EL (cell line): ENCODE measurements around the gene NEK6.

Experiments
- DNase-seq: peaks from one replicate; pipeline ENCODE4 v3.0.0-alpha.2; 2016

The NEK6 gene

DNA sequence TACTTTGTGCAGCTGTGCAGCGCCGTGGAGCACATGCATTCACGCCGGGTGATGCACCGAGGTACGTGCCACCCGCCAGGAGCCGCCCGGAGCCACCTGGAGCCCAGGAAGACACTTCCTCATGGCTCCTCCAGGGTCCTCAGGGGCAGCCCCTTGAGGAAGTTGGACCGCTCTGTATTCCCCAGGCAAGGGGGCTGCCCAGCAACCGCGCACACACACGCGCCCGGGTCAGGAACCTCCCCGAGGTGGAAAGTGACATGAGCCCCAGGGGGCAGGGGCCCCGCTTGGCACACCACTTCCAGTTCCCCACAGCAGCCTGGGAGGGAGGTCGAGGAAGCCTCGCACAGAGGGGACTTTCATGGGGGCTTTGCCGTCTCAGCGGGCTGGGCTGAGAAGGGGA is 68.6 kb downstream of the NEK6 start:
- no peak for DNase-seq

DNA sequence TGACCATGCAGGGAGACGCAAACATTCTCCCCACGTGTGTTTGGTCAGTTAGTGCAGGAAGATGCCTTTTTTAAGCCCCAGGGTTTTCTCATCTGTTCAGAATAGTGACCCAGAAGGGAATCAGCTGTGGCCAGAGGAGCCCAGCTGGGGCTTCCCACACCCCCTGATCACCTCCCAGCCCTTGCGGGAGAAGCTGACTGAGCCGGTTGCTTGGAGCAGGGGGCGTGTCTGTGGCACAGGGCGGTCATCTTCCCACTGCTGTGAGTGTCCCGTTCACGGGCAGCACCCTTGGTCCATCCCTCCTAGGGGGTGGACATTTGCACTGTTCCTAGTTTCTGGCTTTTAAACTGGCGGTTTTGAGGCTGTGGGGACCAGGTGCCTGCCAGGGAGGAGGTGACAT is 69.7 kb downstream of the NEK6 start:
- DNase-seq = no peak

DNA sequence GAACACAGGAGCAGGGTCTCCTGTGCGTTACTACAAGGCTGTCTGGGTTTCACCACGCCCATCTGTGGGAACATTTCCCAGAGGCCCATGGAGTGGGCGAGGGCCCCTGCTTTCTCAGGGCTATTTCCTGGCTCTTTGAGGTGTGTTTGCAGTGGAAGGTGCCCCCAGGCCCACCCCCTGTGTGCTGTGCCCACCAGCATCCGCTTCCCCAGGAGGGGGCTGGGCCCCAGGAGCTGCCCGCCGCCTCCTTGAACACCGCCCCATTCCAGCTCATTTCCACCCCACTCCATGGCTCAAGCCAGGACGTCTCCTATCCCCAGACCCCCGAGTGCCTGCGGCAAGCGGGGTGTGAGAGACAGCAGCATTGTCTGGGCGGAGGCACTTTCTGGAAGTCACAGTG is 70.5 kb downstream of the NEK6 start:
- DNase-seq = no peak

DNA sequence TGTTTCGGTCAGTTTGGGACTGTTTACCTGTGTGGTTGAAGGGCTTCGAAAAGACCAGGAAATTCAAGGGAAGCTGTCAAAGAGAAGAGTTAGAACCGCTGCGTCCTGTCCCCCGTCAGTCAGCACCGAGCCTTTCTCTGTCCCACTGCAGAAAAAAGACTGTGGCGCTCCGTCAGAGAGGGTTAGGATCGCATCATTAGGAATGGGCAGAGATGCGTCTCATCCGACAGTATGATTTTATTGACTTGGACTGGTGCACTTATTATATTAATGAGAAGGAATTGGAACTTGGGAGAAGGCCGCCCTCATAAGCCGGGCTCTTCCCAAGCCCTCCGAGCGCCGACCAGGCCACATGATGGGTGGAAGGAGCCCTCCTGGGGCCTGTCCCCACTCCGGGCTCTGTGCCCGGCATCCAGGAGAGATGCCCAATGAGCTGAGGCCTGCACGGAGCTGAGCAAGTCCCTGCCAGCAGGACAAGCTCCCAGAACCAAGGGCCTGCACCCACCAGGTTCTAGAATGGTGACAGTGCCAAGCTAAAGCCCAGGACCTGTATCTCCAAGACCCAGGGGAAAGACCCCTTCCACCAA is 71.5 kb downstream of the NEK6 start:
- DNase-seq = no peak

DNA sequence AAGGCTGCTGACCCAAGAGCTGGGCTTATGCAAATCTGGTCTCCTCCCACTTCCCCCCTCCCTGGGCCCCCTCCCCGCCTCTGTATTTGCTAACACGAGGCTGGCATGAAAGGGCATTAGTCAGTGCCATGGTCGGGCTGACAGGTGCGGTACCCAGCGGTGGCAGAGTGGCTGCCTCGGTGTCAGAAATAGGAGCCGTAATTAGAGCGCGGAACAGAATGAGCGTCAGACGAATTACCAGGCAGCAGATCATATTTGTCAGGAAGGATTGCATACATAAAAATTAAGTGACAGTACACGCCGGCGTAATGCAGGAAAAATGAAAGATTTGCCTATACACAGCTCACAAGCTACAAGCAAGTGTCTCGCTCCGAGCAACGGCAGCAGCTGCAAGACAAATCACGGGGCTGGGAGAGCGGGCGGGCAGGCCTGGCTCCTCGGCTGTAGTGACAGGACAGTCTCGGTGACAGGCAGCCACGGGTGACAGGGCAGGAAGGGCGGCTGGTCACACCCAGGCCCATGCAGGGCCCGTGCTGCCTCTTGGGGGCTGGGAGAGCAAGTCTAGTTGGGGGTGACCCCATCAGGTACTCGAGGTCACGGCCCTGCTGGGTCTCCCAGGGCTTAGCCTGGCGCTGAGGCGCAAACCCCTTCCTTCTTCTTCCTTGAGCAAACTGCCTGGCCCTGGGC is 72.4 kb downstream of the NEK6 start:
- DNase-seq = no peak

DNA sequence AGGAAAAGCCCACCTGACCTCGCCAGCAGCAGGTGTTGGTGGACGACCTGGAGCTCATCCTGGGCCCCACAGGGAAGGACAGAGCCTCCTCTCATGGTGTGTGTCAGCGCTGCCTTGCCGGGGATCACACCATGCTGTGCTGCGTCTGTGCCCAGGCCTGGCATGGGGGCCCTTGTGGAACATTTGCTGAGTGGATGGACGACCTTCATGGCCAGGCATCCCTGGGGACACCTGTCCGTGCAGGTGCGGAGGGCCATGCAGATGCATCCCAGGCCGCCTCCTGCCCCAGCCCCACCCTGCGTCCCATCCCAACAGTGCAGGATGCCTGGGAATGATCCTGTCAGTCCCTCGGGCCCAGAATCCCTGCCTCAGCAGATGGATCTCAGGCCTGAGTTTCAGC is 73.8 kb downstream of the NEK6 start:
- DNase-seq = no peak

DNA sequence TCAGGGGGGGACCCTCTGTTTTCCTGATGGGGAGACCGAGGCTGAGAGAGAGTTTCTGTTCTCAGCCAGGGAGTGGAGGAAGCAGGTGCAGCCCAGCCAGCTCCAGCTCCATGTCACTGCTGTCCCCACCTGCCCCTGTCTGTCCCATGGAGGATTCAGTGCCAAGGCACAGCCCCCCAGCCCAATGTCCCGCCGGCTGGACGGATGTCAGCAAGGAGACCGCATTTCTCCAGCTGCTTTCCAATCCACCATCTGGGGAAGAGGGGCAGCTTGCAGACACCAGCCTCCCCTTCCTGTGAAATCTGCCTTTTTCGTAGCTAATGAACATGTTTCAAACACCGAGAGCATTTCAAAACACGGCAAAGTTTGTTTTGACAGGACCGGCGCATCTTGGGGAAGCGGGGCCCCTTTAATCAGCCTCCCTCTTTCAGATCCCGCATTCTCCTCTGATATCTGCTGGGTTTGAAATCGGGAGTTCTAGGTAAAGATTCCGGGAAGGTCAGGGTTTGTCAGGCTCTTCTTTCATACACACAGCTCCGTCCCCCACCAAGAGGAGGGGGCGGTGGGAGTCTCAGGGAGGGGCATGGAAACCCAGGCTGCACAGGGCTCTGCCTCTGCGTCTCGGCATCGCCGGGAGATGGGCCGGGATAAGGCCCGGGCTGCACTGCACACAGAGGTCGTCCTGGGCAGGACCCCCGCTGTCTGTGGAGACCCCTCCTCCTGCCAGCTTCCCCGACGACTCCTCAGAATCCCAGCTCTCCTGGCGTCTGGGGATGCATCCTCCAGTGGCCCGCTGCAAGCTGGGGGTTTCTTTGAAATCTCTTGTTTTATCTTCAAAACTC is 74.8 kb downstream of the NEK6 start:
- no peak for DNase-seq

DNA sequence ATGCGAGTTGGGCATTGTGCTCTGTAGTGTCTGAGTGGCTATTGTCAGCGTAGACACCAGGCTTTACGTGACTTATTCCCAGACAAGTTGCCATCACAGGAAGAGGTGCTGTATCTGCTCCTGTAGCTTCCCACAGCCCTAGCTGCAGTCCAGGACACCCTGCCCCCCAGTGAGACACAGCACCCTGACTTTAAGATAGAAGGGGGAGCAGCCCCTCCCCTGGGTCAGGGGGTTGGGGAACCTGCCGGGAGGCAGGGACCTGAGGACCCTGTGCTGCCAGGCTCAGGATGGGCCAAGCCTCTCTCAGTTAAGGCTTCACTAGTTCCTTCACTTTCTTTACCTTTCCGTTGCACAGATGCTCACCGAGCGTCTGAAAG is 75.4 kb downstream of the NEK6 start:
- no peak for DNase-seq

DNA sequence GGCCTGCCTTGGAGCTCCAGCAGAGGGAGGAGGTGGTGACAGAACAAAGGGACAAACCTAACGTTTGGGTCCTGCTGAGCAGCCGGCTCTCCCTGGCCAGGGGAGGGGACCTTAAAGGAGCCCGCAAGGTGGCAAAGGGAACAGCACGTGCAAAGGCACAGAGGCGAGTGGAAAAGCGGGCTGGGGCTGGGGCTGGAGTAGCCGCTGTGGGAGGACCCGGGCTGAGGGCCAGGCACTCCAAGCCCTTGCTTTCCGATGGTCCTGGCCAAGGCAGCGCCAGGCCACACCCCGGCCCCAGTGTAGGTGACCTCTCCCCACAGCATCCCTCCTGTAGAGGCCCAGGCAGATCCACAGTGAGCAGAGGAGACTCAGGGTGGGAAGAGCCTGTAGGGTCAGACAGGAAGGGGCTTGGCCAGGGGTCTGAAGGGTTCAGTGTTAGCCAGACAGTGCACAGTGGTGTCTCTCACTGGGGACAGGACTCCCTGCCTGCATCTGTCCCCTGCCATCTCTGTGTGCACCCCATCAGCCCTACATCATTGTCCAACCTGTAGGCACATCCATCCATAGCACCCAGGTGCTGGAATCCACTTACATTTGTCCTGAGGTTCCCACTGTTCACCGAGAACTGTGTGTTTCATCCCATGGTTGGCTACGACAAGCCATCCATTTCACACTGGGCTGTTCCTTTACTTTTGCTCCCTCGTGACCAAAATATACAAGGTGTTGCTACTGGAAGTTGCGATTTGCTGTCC is 77.0 kb downstream of the NEK6 start:
- no peak for DNase-seq

DNA sequence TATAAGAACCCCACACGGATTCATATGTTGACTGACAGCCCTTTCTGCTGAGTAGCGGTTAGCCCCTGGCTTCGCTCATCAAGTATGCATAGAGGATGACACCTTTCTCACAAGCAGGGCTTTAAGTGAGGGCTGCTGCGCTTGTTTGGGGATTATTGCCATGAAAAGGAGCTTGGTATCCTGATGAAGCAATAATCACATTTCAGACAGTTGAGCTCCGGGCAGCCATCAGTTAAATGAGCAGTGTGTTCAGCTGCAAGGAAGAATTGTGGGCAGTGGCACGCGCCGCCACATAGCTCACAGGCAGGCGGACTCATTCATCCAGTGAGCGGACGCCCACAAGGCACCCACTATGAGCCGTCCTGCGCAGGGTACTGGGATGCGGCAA is 77.6 kb downstream of the NEK6 start:
- DNase-seq = no peak

DNA sequence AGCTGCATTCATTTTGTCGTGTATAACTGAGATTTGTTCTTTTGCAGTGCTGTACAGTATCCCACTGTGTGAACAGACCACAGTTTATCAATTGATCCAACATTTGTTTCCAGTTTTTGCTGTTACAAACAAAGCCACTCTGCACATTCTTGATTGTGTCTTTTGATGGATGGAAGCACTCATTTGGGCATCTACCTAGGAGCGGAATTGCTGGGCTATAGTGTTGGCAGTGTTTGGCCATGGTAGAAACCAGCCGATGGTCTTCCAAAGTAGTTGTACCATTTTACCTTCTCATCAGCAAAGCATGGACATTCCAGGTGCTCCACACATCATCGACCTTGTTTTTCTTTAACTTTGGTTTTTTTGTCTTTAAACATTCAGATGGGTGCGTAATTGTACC is 79.8 kb downstream of the NEK6 start:
- DNase-seq = no peak

DNA sequence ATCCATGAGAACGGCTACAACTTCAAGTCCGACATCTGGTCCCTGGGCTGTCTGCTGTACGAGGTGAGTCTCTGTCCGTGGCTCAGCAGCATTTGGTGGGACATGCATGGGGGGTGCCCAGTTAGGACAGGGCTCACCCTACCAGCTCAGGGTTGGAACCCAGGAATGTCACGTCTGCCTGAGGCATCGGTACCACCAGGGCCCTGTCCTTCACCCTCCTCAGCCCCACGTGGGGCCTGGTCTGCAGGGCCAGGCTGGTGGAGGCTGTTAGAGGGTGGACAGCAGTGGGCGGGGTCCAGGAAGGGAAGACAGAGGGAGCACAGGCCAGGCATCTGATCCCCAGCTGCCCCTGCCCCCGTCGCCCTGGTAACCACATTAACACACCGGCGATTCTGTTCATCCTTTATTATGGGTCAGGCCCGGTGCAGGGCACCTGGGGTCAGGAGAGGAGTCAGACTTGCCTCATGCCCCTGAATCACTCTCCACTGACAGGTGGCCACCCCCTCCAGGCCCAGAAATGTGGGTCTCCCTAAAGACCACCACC is 81.9 kb downstream of the NEK6 start:
- no peak for DNase-seq

DNA sequence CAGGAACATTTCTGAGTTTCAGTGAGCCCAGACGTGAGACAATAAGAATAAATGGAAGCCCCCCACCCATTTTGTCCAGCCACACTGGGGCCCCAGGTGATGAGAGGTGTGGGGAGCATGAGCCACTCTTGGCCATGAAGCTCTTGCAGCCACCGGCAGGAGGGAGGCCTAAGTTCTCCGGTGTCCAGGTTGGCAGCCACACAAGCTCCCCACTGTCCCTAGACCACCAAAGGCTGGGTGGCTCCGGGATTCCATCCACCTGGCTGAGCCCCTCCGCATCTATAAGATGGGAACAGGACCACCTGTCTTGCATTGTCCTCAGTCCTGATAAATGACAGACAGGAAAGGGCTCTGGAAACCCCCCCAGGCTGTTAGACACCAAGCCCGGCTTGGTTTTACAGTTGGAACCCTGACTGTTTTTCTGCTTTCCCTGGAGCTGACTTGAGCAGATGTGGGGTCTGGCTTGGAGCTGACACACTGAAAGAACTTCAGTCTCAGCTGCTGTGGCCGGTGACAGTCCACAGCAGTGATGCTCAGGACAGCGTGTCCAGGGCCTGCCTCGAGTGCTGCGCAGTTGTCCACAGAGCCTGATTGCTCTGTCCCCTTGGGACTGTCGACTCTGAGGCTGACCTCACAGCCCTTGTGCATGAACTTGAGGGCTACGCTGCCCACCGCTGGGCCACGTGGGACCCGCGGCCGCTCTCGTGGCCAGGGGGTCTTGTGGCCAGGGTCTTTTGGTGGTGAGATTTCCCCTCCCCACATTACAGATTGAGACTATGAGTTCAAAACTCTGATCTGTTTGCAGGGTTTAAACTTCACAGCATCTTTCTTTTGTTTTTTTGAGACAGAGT is 82.7 kb downstream of the NEK6 start:
- DNase-seq = no peak

DNA sequence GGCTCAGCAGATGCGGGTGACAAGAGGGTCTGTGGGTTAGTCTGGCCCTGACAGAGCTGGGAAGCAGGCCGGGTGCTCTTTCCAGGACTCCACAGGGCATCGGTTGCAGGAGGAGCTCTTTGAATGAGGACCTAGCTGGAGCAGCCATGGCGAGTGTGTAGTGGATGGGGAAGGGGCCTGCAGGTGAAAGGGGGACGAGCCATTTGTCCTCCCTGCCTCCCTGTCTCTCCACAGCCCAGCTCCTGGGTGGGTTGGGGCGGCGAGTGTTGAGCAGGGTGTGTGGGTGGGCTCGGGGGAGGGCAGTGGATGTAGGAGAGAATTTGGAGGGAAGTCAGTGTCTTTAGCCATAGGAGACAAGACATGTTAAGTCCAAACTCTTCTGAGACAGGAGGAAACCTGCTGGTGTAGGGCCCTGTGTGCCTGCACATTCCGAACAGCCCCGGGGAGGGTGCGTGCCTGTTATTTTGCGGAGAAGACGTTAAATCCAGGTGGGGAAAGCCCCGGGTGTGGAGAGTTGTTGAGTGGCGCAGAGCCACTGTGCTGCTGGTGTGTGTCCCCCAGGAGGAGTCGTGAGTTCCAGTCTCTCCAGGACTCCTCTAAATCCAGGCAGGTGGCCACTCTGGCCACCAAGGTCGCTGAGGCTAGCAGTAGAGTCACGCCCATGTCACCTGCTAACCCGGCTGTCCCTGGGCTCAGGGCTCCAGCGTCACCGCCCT is 83.9 kb downstream of the NEK6 start:
- DNase-seq = no peak

DNA sequence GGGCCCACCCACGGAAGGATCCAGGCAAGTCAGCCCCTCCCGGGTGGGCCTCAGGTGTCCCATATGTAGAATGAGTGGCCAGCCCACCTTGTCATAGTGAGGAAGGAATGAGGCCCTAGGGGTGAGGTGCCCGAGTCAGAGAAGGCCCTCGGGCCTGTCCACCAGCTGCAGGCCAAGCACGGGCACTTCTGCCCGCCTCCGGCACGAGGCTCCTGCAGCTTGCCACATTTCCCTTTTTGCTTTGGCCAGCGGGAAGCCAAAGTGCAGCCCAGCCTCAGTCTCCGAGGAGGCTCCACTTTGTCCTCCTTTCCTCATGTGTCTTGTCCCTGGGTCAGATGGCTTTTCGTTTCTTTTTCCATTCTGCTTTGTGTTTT is 84.6 kb downstream of the NEK6 start:
- DNase-seq = no peak

DNA sequence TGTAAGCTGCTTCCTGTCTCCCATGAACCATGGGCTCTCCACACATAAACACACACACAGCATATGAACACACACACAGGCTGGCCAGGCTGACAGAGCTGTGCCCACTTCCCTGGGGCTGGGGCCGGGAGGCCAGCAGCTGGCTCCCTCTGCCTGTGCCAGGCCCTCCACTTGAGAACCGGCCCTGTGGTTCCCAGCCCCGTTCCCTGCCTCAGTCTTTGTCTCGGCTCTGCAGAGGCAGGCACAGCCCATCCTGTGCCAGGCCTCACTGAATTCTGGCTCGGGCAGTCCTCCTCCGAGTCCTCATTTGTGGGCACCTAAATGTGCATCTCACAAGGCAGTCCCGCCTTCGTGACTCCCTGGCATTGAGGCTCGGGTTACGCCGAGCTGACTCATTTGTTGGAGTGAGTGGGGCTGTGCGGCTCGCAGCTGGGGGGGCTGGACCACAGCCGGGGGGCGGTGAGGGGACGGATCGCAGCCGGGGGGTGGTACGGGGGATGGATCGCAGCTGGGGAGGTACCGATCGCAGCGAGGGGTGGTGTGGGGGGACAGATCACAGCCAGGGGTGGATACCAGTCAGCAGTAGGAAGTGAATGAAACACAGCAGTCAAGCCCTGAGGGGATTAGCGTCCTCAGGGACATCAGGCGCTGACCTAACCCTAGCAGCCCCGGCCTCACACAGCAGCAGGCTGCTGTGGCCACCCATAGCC is 85.2 kb downstream of the NEK6 start:
- DNase-seq = peak; percentile 95

DNA sequence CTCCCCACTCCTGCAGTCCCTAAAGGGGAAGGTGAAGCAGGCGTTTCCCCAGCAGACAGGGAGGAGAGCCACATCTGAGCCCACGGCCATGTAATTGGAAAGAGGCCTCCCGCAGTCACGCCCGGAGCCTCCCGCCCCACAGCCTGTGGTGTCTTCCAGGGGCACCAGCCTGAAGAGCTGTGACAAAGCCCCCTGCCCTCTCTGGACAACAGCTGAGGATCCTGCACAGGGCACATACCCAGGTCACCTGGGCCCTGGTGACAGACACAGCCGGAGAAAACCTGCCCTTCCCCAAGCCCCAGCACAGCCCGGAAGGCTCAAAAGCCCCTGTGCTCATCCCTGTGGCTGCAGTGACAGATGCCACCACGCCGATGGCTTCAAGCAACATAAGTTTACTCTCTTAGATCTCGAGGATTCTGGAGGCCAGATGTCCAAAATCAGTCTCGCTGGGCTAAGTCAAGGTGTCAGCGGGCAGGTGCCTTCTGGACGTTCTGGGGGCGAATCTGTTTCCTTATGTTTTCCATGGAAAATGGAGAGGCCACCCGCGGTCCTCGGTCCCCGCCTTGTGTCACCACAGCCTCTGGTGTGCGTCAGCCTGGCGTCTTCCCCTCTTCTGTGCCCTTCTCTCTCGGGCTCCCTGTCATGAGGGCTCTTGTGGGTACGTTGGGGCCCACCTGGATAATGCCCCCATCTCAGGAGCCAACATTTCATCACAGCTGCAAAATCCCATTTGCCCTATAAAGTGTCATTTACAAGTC is 86.0 kb downstream of the NEK6 start:
- DNase-seq = no peak

DNA sequence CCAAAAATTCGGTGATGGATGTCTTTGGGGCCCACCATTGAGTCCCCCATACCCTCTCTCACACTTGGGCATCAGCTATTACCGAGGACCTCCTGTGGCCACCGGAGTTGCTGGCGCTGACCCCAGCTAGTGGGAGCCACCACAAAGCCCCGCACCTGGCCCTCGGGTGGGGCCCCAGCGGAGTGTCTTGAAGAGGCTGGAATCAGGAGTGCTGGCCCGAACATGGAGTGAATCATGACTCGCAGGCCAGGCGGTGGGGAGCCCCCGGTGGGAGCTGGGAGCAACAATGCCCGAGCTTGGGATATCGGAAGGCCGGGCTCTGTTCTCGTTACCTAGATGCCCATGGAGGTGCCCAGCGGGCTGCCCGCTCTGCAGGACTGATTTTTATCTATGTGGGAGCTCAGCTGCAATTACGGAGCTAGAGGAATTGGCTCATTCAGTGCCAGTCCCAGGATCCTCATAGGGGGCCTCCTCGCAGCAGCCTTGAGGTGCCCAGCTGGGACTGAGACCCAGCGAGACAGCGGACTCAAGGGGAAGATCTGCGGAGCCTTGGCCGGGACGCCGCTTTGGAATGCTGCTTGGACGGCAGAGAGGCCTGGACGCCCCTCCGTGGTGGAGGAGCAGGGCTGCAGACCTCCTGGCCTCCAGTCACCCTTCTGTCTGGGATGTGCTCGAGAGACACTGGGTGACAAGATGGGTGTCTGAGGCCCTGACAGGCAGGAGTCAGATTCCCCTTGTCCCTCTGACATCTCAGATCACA is 86.7 kb downstream of the NEK6 start:
- no peak for DNase-seq

DNA sequence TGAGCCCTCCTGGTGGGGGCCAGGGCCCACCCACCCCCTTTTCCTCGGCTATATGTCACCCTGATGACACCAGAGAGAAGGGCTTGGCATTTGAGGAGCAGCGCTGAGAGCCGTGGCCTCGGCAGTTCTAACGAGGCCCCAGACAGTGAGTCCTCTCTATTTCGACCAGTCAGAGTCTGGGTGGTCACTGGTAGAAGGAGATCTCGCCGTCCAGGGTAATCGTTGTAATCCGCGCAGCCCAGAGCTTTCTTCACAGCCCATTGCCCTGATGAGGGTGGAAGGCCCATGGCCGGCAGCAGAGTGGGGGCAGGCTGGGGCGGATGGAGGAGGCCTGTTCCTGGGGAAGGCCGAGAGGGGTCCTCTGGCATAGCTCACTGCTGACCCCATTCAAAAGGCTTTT is 87.3 kb downstream of the NEK6 start:
- DNase-seq = no peak
